ENCODE data around the gene A4GALT.

DNA sequence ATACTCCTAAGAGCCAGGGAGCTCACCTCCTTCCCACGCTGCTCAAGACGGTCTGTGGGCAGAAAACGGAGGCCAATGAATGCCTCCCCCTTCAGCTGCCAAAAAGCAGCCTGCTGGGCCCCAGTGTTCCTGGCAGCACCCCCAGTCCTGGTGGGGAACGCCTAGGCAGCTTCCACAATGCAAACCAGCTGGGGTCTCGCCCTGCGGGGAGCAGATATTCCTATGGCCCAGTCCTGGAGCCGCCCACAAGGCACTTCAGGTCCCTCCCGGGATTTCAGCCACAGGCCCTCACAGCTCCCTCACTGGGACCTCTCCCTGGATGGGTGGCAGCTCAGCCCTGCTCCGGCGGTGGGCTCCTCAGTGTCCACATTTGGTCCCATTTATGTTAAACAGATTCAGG is 29.2 kb downstream of the A4GALT start:
- TF ChIP-seq XRCC5 (optimal IDR thresholded peaks at IDR 0.05; ENCODE audit: low read length) (no peak), CREM (IDR thresholded peaks at IDR 0.05) (no peak), CREM (CRISPR knock-in tag; IDR thresholded peaks at IDR 0.05) (no peak), KMT2B (CRISPR knock-in tag; IDR thresholded peaks at IDR 0.05) (no peak), REST (IDR thresholded peaks at IDR 0.05; ENCODE audit: borderline replicate concordance in 1 of 2, low read depth in 1 of 2, low read length in 2 of 2) (no peak), ZNF30 (CRISPR knock-in tag; IDR thresholded peaks at IDR 0.05) (no peak), ZSCAN22 (CRISPR knock-in tag; IDR thresholded peaks at IDR 0.05) (no peak), FOXA1 (IDR thresholded peaks at IDR 0.05) (no peak), FOXA1 (CRISPR knock-in tag; IDR thresholded peaks at IDR 0.05) (no peak), IKZF1 (IDR thresholded peaks at IDR 0.05) (no peak), ZNF589 (CRISPR knock-in tag; conservative IDR thresholded peaks at IDR 0.05) (no peak), POLR2A (IDR thresholded peaks at IDR 0.05; ENCODE audit: insufficient read depth in 1 of 2, low read depth in 2 of 2, low read length in 2 of 2) (no peak), ZBTB4 (CRISPR knock-in tag; IDR thresholded peaks at IDR 0.05; ENCODE audit: borderline replicate concordance) (no peak), ZNF543 (CRISPR knock-in tag; IDR thresholded peaks at IDR 0.05) (no peak)

Data from HepG2 (cell line).